Endometrial microvascular endothelial cells (primary cell): Measurements from ENCODE around the gene DALRD3. TPM values are rescaled to one million over a fixed set of nuclear protein-coding genes. Genes with fewer than 3 reads are reported as not detected.
"Not testable (repeated sequence)": the region's sequence is repeated elsewhere in the genome, so short reads cannot be mapped to it uniquely, and the experiment has no call there.

Experiments used
- in situ Hi-C: cut with HindIII; loops from 2 replicates; pipeline ENCODE4 v1.10.0; 2017; ENCODE audit warnings: low sequenced_read_pairs, low pct_unique_long_range_greater_than_20kb; ENCODE audit errors: inconsistent ontology term
- total RNA-seq: library from RNA; depleted of rRNA; stranded (reverse); fragments of >200 nt; gene quantifications from one replicate; pipeline ENCODE4 v1.2.3, GENCODE V29; 2015; ENCODE audit errors: inconsistent ontology term

The DALRD3 gene
- total RNA-seq, 1 donor from 2014 or later, result 48.6 TPM

GRCh38 chr3:49022688-49023171, 4.3 kb upstream of the DALRD3 start:
- in situ Hi-C loops, result no loop called here

DNA sequence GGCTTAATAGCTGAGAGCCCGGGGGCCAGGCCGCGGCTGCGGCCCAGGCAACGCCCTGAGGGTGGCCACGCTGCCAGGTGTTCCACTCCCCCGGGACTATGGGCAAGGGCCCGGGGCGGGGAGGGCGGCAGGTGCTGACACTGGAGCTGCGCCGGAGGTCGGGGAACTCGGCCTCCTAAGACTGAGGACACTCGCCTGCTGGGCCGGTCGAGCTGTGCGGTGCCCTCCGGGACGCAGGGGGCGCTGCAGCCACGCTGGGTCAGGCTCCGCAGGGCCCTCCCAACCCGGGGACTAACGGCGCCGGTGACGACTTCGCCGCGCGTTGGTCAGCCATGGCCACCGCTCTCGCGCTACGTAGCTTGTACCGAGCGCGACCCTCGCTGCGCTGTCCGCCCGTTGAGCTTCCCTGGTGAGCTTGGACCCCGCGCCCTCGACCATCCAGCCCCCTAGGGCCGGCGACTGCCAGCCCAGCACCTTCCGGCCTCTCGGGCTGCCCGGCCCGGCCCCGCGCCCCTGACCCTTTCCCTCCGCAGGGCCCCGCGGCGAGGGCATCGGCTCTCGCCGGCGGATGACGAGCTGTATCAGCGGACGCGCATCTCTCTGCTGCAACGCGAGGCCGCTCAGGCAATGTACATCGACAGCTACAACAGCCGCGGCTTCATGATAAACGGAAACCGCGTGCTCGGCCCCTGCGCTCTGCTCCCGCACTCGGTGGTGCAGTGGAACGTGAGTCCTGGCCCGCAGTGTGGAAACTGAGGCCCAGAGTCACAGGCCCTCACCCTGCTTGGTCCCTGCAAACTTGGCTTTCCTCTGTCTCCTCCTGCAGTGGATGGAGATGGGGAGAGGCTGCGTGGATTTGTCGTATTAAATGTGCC, 3.7 kb upstream of the DALRD3 start, which contains the start of gene NDUFAF3:
Gene NDUFAF3, plus strand, starts transcription at position 309 of the 875 bp plus-strand sequence. Its CDS starts 24 bp downstream, at position 333.
- in situ Hi-C loops, result no loop called here

GRCh38 chr3:49021213-49021812, 2.9 kb upstream of the DALRD3 start:
- in situ Hi-C loops, result no loop called here

DNA sequence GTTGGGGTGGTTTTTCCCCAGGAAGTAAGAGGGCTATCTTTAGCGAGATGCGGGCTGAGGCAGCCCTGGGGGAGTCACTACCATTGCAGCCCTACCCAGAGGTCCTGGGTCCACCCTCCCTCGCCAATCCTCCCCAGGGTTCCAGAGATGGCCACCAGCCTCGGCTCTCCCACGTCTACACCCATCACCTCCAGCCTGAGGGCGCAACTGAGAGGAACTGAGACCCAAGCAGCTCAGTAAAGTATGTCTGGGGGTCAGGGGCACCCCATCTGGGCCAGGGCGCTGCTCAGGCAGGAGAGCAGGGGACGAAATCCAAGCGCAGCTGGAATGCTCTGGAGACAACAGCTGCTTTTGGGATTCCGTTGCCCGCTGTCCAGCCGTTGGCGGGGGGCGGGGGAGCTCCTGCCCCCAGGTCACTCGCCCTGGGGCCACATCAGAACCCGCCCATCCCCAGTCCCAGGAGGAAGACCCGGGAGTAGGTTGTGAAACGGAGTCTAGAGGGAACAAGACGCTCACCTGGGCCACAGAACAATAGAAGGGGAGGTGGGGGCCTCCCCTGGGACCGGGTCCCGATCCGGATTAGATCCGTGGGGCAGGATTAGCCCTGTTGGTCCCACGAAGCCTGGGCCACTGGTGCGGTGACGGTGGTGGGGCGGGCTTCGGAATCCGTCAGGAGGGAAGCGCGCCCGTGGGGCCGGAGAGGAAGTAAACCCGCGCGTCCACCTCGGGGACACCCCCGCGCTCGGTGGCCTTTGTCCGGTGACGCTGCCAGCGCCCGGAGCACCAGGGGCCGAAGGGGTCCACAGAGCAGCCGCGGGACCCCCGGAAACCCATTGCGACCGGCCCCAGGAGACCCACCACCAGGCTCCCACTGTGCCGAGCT, 2.2 kb upstream of the DALRD3 start:
- in situ Hi-C loops, result no loop called here

GRCh38 chr3:49019941-49020329, 1.6 kb upstream of the DALRD3 start:
- in situ Hi-C loops, result no loop called here

DNA sequence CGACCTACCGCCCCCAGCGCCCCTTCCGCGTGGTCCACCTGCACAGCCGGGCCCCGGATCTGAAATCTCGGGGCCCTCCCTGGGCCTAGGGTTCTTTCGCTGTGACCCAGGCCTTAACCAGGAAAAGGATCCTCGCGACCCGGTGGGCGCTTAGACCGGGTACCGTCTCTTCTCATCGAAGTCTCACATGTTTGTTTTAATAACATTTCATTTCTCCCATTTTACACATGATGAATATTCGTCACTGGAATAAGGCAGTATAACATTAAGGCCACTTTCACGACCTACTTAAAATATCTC, 277 bp upstream of the DALRD3 start:
- in situ Hi-C loops, result no loop called here

DNA sequence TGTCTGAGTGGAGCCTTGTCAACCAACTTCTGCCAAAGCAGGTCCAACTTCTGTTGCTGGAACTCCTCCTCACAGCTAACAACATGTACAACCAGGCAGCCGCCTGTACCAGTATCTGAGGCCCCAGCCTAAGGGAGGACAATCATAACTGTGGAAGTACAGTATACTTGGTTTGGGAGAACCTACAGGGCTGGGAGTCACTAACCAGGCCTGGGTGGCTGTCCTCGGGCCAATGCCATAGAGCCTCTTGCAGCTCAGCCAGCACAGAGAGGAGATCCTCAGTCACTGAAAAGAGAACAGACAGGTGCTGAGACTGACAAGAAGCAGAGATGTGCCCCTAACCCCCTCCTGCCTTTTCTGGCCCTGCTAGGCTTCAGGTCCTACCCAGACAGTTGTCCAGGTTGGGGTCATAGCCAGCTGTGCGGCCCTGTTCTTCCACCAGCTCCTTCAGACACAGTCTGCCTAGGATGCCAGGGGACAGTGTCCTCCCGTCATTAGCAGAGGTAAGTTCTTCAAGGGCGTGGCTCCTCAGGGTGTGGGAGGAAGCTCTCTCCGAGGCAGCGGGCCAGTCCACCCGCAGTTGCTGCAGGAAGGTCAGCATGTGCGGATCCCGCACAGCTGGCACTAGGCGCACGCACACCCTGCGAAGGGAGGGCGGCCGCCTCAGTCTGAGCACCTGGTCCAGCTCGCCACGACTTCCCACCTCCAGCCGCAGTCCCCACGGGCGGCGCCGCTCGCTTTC, 980 bp downstream of the DALRD3 start:
- in situ Hi-C loops, result no loop called here

GRCh38 chr3:49016414-49017228, 1.8 kb downstream of the DALRD3 start:
- in situ Hi-C loops, result no loop called here

DNA sequence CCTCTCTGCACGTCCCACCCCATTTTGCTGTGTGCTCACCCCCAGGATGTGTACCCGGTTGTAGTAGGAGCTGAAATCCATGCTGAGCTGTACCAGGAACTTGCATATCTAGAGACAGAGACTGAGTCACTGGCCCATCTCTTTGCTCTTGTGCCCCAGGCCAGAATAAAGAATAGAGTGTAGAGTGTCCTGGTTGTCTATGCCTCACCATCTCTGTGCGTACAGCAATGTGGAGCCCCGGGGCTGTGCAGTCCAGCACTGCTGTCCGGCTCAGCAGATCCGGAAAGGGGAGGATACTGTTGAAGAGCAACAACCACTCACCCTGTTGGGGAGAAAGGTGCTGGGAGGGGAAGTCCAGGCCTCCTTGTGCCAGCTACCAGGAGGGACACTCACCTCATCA, 2.6 kb downstream of the DALRD3 start:
- in situ Hi-C loops, result no loop called here

DNA sequence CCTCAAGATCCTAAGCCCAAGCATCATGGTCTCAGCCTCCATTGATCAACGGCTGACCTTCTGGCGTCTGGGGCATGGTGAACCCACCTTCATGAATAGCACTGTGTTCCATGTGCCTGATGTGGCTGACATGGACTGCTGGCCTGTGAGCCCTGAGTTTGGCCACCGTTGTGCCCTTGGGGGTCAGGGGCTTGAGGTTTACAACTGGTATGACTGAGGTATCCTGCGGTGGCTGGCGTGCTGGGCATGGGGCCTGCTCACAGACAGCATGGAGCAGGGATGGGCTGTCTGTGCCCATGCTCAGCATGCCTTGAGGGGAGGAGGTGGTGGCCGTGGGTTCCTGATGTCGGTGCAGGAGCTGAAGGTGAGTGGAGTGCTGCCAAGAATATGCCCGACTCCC, 3.3 kb downstream of the DALRD3 start:
- in situ Hi-C loops, result no loop called here

GRCh38 chr3:49013738-49014660, 4.4 kb downstream of the DALRD3 start:
- in situ Hi-C loops, result no loop called here

DNA sequence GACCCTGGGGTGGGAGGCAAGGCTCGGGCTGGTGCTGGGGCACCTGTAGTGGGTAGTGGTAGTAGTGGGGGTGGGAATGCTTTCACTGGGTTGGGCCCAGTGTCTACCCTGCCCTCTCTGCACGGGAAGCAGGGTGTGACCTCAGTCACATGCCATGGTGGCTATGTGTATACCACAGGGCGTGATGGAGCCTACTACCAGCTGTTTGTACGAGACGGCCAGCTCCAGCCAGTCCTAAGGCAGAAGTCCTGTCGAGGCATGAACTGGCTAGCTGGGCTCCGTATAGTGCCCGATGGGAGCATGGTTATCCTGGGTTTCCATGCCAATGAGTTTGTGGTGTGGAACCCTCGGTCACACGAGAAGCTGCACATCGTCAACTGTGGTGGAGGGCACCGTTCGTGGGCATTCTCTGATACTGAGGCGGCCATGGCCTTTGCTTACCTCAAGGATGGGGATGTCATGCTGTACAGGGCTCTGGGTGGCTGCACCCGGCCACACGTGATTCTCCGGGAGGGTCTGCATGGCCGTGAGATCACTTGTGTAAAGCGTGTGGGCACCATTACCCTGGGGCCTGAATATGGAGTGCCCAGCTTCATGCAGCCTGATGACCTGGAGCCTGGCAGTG, 5.2 kb downstream of the DALRD3 start:
- in situ Hi-C loops, result no loop called here

GRCh38 chr3:49012441-49013017, 5.9 kb downstream of the DALRD3 start:
- in situ Hi-C loops, result no loop called here

DNA sequence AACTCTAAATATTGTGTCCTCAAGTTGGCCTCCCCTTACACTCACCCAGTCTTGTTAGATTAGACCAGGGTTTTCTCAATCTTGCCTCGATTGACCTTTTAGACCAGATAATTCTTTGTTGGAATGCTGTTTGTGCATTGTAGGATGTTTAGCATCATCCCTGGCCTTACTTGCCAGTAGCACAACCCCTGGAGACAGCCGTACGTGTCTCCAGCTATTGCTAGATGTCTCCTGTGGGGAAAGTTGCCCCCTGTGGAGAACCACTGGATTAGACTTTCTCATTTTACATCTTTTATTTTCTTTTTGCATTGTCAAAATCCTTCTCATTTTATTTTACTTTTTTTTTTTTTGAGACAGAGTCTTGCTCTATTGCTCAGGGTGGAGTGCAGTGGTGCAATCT, 9.0 kb downstream of the DALRD3 start:
- in situ Hi-C loops, result no loop called here

GRCh38 chr3:49008627-49009026, 9.8 kb downstream of the DALRD3 start:
- in situ Hi-C loops, result not testable (repeated sequence)

GRCh38 chr3:49007771-49008528, 10.4 kb downstream of the DALRD3 start:
- in situ Hi-C loops, result no loop called here
